Stomach (tissue), 4 donors: Measurements from ENCODE around the gene SYNGR3.

ENCODE experiments used
- EP300 ChIP-seq: sonication (generic); formaldehyde crosslinking; IDR thresholded peaks from one replicate; pipeline ENCODE4 v1.6.1; 2017; ENCODE audit warnings: antibody characterized with exemption
- POLR2A ChIP-seq, 4 donors: fragments of 450-650 bp; IDR thresholded peaks; one replicate each; pipeline ENCODE4 v1.6.1; 2016; ENCODE audit warnings: antibody characterized with exemption in 4 of 4, control low read depth in 2 of 4, mild to moderate bottlenecking in 1 of 4, moderate library complexity in 1 of 4
- TF ChIP-seq, protein P1 (sequence below), 7 experiments: fragments of 450-650 bp in 4 of 7; fragments of 200-600 bp in 3 of 7; sonication (generic) in 3 of 7; IDR thresholded peaks; one replicate each; pipeline ENCODE4 v1.5.1; 2016 to 2019; ENCODE audit warnings: antibody characterized with exemption in 7 of 7, control low read depth in 2 of 7, mild to moderate bottlenecking in 1 of 7

DNA sequence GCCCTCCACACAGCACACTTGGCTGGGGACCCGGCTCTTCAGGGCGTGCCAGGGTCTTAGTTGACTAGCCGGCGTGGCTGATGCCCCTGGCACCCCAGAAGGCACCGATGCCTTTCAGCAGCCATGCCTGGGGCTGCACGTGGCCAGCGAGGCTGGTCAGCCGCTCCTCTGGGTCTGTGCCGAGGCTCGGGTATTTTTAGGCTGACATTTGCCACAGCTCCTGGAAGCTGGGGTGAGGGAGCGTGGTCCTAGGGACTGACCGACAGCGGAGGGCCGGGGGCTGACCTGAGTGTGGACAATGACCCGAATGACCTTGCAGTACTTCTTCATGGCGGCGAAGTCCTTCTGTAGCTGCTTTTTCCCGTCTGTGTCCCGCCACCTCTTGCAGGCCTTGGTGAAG, 39.2 kb upstream of the SYNGR3 start:
- no peak for TF ChIP-seq POLR2A (IDR thresholded peaks at IDR 0.05)
- TF ChIP-seq, protein P1, sequence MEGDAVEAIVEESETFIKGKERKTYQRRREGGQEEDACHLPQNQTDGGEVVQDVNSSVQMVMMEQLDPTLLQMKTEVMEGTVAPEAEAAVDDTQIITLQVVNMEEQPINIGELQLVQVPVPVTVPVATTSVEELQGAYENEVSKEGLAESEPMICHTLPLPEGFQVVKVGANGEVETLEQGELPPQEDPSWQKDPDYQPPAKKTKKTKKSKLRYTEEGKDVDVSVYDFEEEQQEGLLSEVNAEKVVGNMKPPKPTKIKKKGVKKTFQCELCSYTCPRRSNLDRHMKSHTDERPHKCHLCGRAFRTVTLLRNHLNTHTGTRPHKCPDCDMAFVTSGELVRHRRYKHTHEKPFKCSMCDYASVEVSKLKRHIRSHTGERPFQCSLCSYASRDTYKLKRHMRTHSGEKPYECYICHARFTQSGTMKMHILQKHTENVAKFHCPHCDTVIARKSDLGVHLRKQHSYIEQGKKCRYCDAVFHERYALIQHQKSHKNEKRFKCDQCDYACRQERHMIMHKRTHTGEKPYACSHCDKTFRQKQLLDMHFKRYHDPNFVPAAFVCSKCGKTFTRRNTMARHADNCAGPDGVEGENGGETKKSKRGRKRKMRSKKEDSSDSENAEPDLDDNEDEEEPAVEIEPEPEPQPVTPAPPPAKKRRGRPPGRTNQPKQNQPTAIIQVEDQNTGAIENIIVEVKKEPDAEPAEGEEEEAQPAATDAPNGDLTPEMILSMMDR (IDR thresholded peaks at IDR 0.05), result no peak
- no peak for TF ChIP-seq EP300
